Measurements from ENCODE around the gene BAIAP2.
"Not testable (repeated sequence)": the region's sequence is repeated elsewhere in the genome, so short reads cannot be mapped to it uniquely, and the experiment has no call there.

BAIAP2 gene

DNA sequence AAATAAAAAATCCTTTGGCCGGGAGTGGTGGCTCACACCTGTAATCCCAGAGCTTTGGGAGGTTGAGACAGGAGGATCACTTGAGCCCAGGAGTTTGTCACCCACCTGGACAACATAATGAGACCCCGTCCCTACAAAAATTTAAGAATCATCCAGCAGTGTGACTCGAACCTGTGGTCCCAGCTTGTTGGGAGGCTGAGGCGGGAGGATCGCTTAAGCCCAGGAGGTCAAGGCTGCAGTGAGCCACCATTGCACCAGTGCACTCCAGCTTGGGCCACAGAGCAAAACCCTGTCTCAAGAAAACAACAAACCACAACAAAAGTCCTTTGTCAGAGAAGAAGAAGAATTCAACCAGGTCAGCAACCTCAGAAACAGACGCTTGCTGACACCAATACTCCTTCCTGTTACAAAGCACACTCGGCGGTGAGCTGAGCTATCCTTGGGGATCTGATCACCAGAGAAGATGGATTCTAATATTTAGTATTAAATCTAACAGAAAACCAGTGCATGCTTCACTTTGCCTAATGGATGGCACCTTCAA is 117.4 kb downstream of the BAIAP2 start:
- TF ChIP-seq CTCF (IDR thresholded peaks at IDR 0.05; ENCODE audit: control insufficient read depth, extremely low read depth, insufficient read depth): no peak

GRCh38 chr17:81153340-81153803 is 118.4 kb downstream of the BAIAP2 start:
- H3K4me3 ChIP-seq (ENCODE audit: low read depth, low read length): no peak overlapping the region
- no peak for DNase-seq (ENCODE audit: low read depth)
- no peak for TF ChIP-seq CTCF (IDR thresholded peaks at IDR 0.05; ENCODE audit: control insufficient read depth, extremely low read depth, insufficient read depth)

More for the DNA sequence above, 117.4 kb downstream of the BAIAP2 start:
- H3K4me3 ChIP-seq (ENCODE audit: low read depth, low read length): no peak overlapping the region
- no peak for DNase-seq (ENCODE audit: low read depth)

GRCh38 chr17:81154016-81154415 is 119.1 kb downstream of the BAIAP2 start:
- DNase-seq (ENCODE audit: low read depth); H3K4me3 ChIP-seq (ENCODE audit: low read depth, low read length): not testable (repeated sequence)

DNA sequence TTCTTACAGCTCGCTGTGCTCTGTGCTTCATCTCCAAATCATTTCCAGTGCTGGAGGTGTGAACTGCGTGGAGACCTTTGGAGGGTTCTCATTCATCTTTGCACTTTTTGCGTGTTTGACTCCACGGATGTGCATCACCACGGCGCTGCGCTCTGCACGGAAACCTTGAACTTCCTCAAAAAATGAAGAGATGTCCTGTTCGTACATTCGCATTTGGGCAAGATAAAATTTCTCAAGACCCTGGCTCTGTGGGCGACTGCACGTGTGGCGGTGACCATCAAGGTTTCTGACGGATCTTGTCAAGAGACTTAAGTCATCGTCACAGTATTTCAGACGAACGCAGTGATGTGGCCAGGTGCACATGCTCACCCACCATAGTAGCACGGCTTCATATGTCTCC is 120.0 kb downstream of the BAIAP2 start:
- no peak for DNase-seq (ENCODE audit: low read depth)
- TF ChIP-seq CTCF (IDR thresholded peaks at IDR 0.05; ENCODE audit: control insufficient read depth, extremely low read depth, insufficient read depth): no peak
- no peak overlapping the region for H3K4me3 ChIP-seq (ENCODE audit: low read depth, low read length)

DNA sequence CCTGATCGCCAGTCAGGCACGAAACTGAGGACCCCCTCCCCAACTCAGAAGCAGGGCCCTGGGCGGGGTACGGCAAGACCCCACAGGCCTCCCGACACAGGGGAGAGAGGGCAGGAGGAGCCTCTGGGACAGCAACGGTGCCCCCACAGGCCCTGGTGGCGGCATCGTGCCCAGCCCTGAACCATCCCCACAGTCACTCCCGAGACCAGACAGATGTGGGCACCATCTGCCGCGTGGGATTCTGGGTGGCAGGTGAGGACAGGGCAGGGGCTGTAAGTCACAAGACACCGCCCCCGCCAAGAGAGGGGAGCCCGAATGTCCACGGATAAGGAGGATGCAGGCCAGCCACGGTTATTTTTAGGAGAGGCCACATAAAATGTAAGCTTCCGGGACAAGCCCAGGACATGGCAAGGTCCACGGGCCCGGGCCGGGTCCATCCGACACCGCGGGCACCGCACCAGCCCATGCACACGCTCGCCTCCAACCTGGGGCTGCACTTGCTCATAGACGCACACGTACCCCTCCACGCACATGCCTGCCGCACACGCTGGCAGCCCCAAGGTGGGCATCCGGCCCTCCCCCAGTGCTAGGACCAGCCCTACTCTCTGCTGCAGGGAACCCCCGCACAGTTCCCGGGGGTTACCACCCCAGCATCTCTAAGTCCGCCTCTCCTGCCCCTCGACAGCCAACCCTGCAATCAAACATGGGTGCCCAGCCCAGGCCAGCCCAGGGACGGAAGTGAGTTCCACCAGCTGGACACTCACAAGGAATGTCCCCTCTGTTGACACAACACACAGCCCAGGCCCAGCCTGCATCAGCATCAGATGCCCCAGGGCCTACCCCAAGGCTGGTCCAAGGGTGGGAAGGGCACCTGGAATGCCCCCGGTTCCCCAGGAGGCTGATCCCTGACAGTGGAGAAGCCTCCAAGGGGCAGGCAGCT is 122.2 kb downstream of the BAIAP2 start:
- no peak for DNase-seq (ENCODE audit: low read depth)
- TF ChIP-seq CTCF (IDR thresholded peaks at IDR 0.05; ENCODE audit: control insufficient read depth, extremely low read depth, insufficient read depth): no peak
- H3K4me3 ChIP-seq (ENCODE audit: low read depth, low read length): no peak overlapping the region

- no peak overlapping the region for H3K4me3 ChIP-seq (ENCODE audit: low read depth, low read length)
- DNase-seq (ENCODE audit: low read depth): no peak
- TF ChIP-seq CTCF (IDR thresholded peaks at IDR 0.05; ENCODE audit: control insufficient read depth, extremely low read depth, insufficient read depth): no peak
Observed at GRCh38 chr17:81157848-81158687, 123.1 kb downstream of the BAIAP2 start.

Measured in LNCaP clone FGC (cell line).